K562 treated with DMSO at 1 percent for 12 hours (cell line): ENCODE data around the gene FRA10AC1. TPM values are rescaled to one million over a fixed set of nuclear protein-coding genes. Genes with fewer than 3 reads are reported as not detected.

Experiments
- total RNA-seq: library from RNA; unstranded; fragments of 300-600 nt; gene quantifications from 2 replicates; pipeline ENCODE4 v1.2.3, GENCODE V29; 2022; ENCODE audit not compliant: insufficient read depth

The FRA10AC1 gene, protein sequence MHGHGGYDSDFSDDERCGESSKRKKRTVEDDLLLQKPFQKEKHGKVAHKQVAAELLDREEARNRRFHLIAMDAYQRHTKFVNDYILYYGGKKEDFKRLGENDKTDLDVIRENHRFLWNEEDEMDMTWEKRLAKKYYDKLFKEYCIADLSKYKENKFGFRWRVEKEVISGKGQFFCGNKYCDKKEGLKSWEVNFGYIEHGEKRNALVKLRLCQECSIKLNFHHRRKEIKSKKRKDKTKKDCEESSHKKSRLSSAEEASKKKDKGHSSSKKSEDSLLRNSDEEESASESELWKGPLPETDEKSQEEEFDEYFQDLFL
- 3.1 and 6.2 TPM in 2 replicates for total RNA-seq

GRCh38 chr10:93702210-93703001 is at the start of gene FRA10AC1:
Gene FRA10AC1, minus strand, starts transcription at chr10:93702592. Its CDS starts 2,486 bp downstream, at chr10:93700106.

Other genes starting within 250 kb of the FRA10AC1 start
- gene MYOF, start 220.3 kb downstream of the FRA10AC1 start, total RNA-seq, result not detected in 2 replicates
- gene CEP55, start 206.0 kb downstream of the FRA10AC1 start, total RNA-seq, result 6.7 and 15.7 TPM in 2 replicates
- not detected in 2 replicates for gene FFAR4, start 135.9 kb downstream of the FRA10AC1 start, total RNA-seq
- not detected in 2 replicates for gene RBP4, start 101.4 kb downstream of the FRA10AC1 start, total RNA-seq
- gene PDE6C, start 90.1 kb downstream of the FRA10AC1 start, total RNA-seq, result not detected in 2 replicates
- gene LGI1, start 55.3 kb upstream of the FRA10AC1 start, total RNA-seq, result not detected in 2 replicates
- gene SLC35G1, start 191.4 kb upstream of the FRA10AC1 start, total RNA-seq, result 2.7 and 5.1 TPM in 2 replicates